ENCODE results near the gene FLYWCH2. TPM values are rescaled to one million over a fixed set of nuclear protein-coding genes. Genes with fewer than 3 reads are reported as not detected.

The FLYWCH2 gene
- total and polyA plus RNA-seq, 9 of the 15 experiments (the other 6 are each of a cell fraction or from before 2014, with no cell fraction given) = 0.70 to 55.5 (median 7.6) TPM

GRCh38 chr16:2915196-2915929, 32.3 kb downstream of the FLYWCH2 start (continued):
- TF ChIP-seq, protein P1, sequence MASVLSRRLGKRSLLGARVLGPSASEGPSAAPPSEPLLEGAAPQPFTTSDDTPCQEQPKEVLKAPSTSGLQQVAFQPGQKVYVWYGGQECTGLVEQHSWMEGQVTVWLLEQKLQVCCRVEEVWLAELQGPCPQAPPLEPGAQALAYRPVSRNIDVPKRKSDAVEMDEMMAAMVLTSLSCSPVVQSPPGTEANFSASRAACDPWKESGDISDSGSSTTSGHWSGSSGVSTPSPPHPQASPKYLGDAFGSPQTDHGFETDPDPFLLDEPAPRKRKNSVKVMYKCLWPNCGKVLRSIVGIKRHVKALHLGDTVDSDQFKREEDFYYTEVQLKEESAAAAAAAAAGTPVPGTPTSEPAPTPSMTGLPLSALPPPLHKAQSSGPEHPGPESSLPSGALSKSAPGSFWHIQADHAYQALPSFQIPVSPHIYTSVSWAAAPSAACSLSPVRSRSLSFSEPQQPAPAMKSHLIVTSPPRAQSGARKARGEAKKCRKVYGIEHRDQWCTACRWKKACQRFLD (CRISPR knock-in tag; IDR thresholded peaks at IDR 0.05) = 0 out of 2 replicates have a peak, but pooled peaks have one; percentile 39
- TF ChIP-seq, protein P2, sequence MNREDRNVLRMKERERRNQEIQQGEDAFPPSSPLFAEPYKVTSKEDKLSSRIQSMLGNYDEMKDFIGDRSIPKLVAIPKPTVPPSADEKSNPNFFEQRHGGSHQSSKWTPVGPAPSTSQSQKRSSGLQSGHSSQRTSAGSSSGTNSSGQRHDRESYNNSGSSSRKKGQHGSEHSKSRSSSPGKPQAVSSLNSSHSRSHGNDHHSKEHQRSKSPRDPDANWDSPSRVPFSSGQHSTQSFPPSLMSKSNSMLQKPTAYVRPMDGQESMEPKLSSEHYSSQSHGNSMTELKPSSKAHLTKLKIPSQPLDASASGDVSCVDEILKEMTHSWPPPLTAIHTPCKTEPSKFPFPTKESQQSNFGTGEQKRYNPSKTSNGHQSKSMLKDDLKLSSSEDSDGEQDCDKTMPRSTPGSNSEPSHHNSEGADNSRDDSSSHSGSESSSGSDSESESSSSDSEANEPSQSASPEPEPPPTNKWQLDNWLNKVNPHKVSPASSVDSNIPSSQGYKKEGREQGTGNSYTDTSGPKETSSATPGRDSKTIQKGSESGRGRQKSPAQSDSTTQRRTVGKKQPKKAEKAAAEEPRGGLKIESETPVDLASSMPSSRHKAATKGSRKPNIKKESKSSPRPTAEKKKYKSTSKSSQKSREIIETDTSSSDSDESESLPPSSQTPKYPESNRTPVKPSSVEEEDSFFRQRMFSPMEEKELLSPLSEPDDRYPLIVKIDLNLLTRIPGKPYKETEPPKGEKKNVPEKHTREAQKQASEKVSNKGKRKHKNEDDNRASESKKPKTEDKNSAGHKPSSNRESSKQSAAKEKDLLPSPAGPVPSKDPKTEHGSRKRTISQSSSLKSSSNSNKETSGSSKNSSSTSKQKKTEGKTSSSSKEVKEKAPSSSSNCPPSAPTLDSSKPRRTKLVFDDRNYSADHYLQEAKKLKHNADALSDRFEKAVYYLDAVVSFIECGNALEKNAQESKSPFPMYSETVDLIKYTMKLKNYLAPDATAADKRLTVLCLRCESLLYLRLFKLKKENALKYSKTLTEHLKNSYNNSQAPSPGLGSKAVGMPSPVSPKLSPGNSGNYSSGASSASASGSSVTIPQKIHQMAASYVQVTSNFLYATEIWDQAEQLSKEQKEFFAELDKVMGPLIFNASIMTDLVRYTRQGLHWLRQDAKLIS (CRISPR knock-in tag; IDR thresholded peaks at IDR 0.05) = no peak
- TF ChIP-seq SMAD4 (CRISPR knock-in tag; conservative IDR thresholded peaks at IDR 0.05) (0 out of 2 replicates have a peak, but pooled peaks have one; percentile 28), ATF7 (IDR thresholded peaks at IDR 0.05) (no peak), RFX7 (CRISPR knock-in tag; IDR thresholded peaks at IDR 0.05) (no peak), NELFE (IDR thresholded peaks at IDR 0.05; ENCODE audit: insufficient read depth, insufficient read length) (no peak), ARNT (IDR thresholded peaks at IDR 0.05) (no peak), ZNF717 (CRISPR knock-in tag; IDR thresholded peaks at IDR 0.05) (no peak), ZNF584 (CRISPR knock-in tag; IDR thresholded peaks at IDR 0.05; ENCODE audit: low read depth) (0 out of 2 replicates have a peak, but pooled peaks have one; percentile 50), NR0B1 (IDR thresholded peaks at IDR 0.05; ENCODE audit: partially characterized antibody) (no peak), PHTF2 (CRISPR knock-in tag; IDR thresholded peaks at IDR 0.05) (no peak), ZNF77 (CRISPR knock-in tag; IDR thresholded peaks at IDR 0.05) (no peak), PBX2 (CRISPR knock-in tag; IDR thresholded peaks at IDR 0.05; ENCODE audit: low read depth) (no peak), PBX2 (tag; conservative IDR thresholded peaks at IDR 0.05; ENCODE audit: low read depth) (no peak), RBM17 (IDR thresholded peaks at IDR 0.05; ENCODE audit: borderline replicate concordance, low read depth, low read length) (no peak), TEAD1 (CRISPR knock-in tag; IDR thresholded peaks at IDR 0.05) (no peak), ELF2 (CRISPR knock-in tag; IDR thresholded peaks at IDR 0.05) (no peak)
